K562 (cell line): ENCODE data around the gene MDK.

ENCODE experiments used
- GABPB1 ChIP-seq: sonication (generic); formaldehyde crosslinking; IDR thresholded peaks from 2 replicates; pipeline ENCODE4 v1.8.0; 2022; ENCODE audit warnings: mild to moderate bottlenecking, missing genetic modification reagents
- HINFP ChIP-seq: fragments of 450-650 bp; conservative IDR thresholded peaks from 2 replicates; pipeline ENCODE4 v1.6.1; 2016; ENCODE audit warnings: missing genetic modification characterization, low read depth, mild to moderate bottlenecking, control low read depth, missing compliant biosample characterization
- PTRF ChIP-seq: fragments of 450-650 bp; IDR thresholded peaks from 2 replicates; pipeline ENCODE4 v1.6.1; 2016; ENCODE audit warnings: mild to moderate bottlenecking, missing genetic modification characterization, missing compliant biosample characterization
- SP2 ChIP-seq: IDR thresholded peaks from 2 replicates; pipeline ENCODE4 v1.6.1; 2011; ENCODE audit warnings: mild to moderate bottlenecking, low read depth, low read length, moderate library complexity; ENCODE audit not compliant: poor library complexity, severe bottlenecking; ENCODE audit errors: extremely low read depth
- SRF ChIP-seq, 2 experiments: fragments of 250-450, 450-650 bp in 1 of 2; sonication (Bioruptor Pico) in 1 of 2; sonication (generic) in 1 of 2; formaldehyde crosslinking; IDR thresholded peaks; 2 replicates each; pipeline versions ENCODE4 v1.5.0 to v1.5.1; 2020 to 2022; ENCODE audit warnings: mild to moderate bottlenecking in 1 of 2, missing genetic modification reagents in 1 of 2

- TF ChIP-seq SRF (CRISPR knock-in tag; IDR thresholded peaks at IDR 0.05), result no peak
- no peak for TF ChIP-seq HINFP
- no peak for TF ChIP-seq PTRF (tag)
- TF ChIP-seq SP2, result no peak
- TF ChIP-seq GABPB1 (CRISPR knock-in tag), result no peak
These were observed 47.3 kb upstream of the MDK start for GRCh38 chr11:46334211-46334610.
